Activated CD4-positive, alpha-beta T cell treated with anti-CD3 and anti-CD28 coated beads for 48 hours (primary cell): ENCODE results near the gene ZRANB3.
"Not testable (repeated sequence)": the region's sequence is repeated elsewhere in the genome, so short reads cannot be mapped to it uniquely, and the experiment has no call there.

Source experiments
- DNase-seq: peaks from one replicate; pipeline ENCODE4 v3.0.0-alpha.2; 2020

ZRANB3 gene

GRCh38 chr2:135169900-135170753 is 360.9 kb downstream of the ZRANB3 start:
- no peak for DNase-seq

- no peak for DNase-seq
Measured at GRCh38 chr2:135168204-135168856, 362.7 kb downstream of the ZRANB3 start.

- no peak for DNase-seq
Measured at GRCh38 chr2:135167273-135167672, 363.7 kb downstream of the ZRANB3 start.

GRCh38 chr2:135164431-135164830 is 366.6 kb downstream of the ZRANB3 start:
- DNase-seq = no peak

- DNase-seq = no peak
Measured at GRCh38 chr2:135163901-135164300, 367.1 kb downstream of the ZRANB3 start.

GRCh38 chr2:135163306-135163705 is 367.7 kb downstream of the ZRANB3 start:
- no peak for DNase-seq

- DNase-seq = no peak
Measured at GRCh38 chr2:135162786-135163185, 368.2 kb downstream of the ZRANB3 start.

- no peak for DNase-seq
Measured at GRCh38 chr2:135162377-135162776, 368.6 kb downstream of the ZRANB3 start.

GRCh38 chr2:135159191-135159590 is 371.8 kb downstream of the ZRANB3 start:
- DNase-seq = no peak

- DNase-seq = no peak
Measured at GRCh38 chr2:135157856-135158255, 373.2 kb downstream of the ZRANB3 start.

GRCh38 chr2:135154962-135155361 is 376.1 kb downstream of the ZRANB3 start:
- no peak for DNase-seq

GRCh38 chr2:135152361-135152760 is 378.7 kb downstream of the ZRANB3 start:
- DNase-seq = no peak

- no peak for DNase-seq
Measured at GRCh38 chr2:135151615-135152014, 379.4 kb downstream of the ZRANB3 start.

- no peak for DNase-seq
Measured at GRCh38 chr2:135150725-135151124, 380.3 kb downstream of the ZRANB3 start.

GRCh38 chr2:135149251-135149650 is 381.8 kb downstream of the ZRANB3 start:
- DNase-seq = no peak

GRCh38 chr2:135144343-135144742 is 386.7 kb downstream of the ZRANB3 start:
- DNase-seq = no peak

GRCh38 chr2:135142323-135142722 is 388.7 kb downstream of the ZRANB3 start:
- DNase-seq = no peak

- no peak for DNase-seq
Measured at GRCh38 chr2:135140606-135141005, 390.4 kb downstream of the ZRANB3 start.

GRCh38 chr2:135132314-135132713 is 398.7 kb downstream of the ZRANB3 start:
- DNase-seq = no peak

GRCh38 chr2:135130751-135131150 is 400.3 kb downstream of the ZRANB3 start:
- DNase-seq = no peak

- no peak for DNase-seq
Measured at GRCh38 chr2:135125940-135126339, 405.1 kb downstream of the ZRANB3 start.

- DNase-seq = no peak
Measured at GRCh38 chr2:135124924-135125886, 405.8 kb downstream of the ZRANB3 start.

- DNase-seq = not testable (repeated sequence)
Measured at GRCh38 chr2:135121658-135122039, 409.4 kb downstream of the ZRANB3 start.
